GM23248 (cell line): ENCODE measurements around the gene SEMA4D. TPM values are rescaled to one million over a fixed set of nuclear protein-coding genes. Genes with fewer than 3 reads are reported as not detected.

Experiments used
- DNase-seq: peaks from one replicate; pipeline ENCODE4 v3.0.0-alpha.2; 2015
- H2AFZ ChIP-seq: fragments of 200-600 bp; sonication (generic); 2 replicates; pipeline ENCODE4 v1.6.1; 2016; ENCODE audit warnings: antibody characterized with exemption
- H3F3A ChIP-seq: fragments of 200-600 bp; sonication (generic); 2 replicates; pipeline ENCODE4 v1.6.1; 2016; ENCODE audit warnings: mild to moderate bottlenecking, antibody characterized with exemption, mixed run types; ENCODE audit not compliant: insufficient read depth
- H3K27ac ChIP-seq: fragments of 200-600 bp; sonication (generic); 2 replicates; pipeline ENCODE4 v1.5.1; 2016; ENCODE audit warnings: mild to moderate bottlenecking
- H3K27me3 ChIP-seq: fragments of 200-600 bp; sonication (generic); replicated peaks from 2 replicates; pipeline ENCODE4 v1.6.1; 2016; ENCODE audit warnings: mild to moderate bottlenecking; ENCODE audit not compliant: insufficient read depth
- H3K36me3 ChIP-seq: fragments of 200-600 bp; sonication (generic); 2 replicates; pipeline ENCODE4 v1.6.1; 2016; ENCODE audit warnings: low read depth, mild to moderate bottlenecking
- H3K4me1 ChIP-seq: fragments of 200-600 bp; sonication (generic); 2 replicates; pipeline ENCODE4 v1.6.1; 2016; ENCODE audit warnings: mild to moderate bottlenecking; ENCODE audit not compliant: insufficient read depth
- H3K4me2 ChIP-seq: fragments of 200-600 bp; sonication (generic); one replicate; pipeline ENCODE4 v1.6.1; 2016; ENCODE audit warnings: mild to moderate bottlenecking; ENCODE audit not compliant: unreplicated experiment
- H3K4me3 ChIP-seq: fragments of 200-600 bp; sonication (generic); 2 replicates; pipeline ENCODE4 v1.5.1; 2016; ENCODE audit warnings: mild to moderate bottlenecking
- H3K79me2 ChIP-seq: fragments of 200-600 bp; sonication (generic); 2 replicates; pipeline ENCODE4 v1.6.1; 2016; ENCODE audit warnings: mild to moderate bottlenecking; ENCODE audit not compliant: insufficient read depth
- H3K9ac ChIP-seq: fragments of 200-600 bp; sonication (generic); 2 replicates; pipeline ENCODE4 v1.6.1; 2016; ENCODE audit warnings: mild to moderate bottlenecking
- H3K9me2 ChIP-seq: fragments of 200-600 bp; sonication (generic); 2 replicates; pipeline ENCODE4 v1.6.1; 2016; ENCODE audit warnings: mixed run types, mild to moderate bottlenecking, moderate library complexity; ENCODE audit not compliant: insufficient read depth
- H3K9me3 ChIP-seq: fragments of 200-600 bp; sonication (generic); one replicate; pipeline ENCODE4 v1.6.1; 2017; ENCODE audit warnings: low read depth
- H4K20me1 ChIP-seq: fragments of 200-600 bp; sonication (generic); 2 replicates; pipeline ENCODE4 v1.6.0; 2016; ENCODE audit not compliant: insufficient read depth
- EZH2 ChIP-seq: fragments of 200-600 bp; sonication (generic); IDR thresholded peaks from 2 replicates; pipeline ENCODE4 v1.6.1; 2018; ENCODE audit warnings: antibody characterized with exemption, mild to moderate bottlenecking; ENCODE audit not compliant: insufficient read depth, poor library complexity, severe bottlenecking
- EZH2phosphoT487 ChIP-seq: fragments of 200-600 bp; sonication (generic); IDR thresholded peaks from 2 replicates; pipeline ENCODE4 v1.6.1; 2018; ENCODE audit warnings: antibody characterized with exemption, moderate library complexity, mild to moderate bottlenecking, low read depth; ENCODE audit not compliant: insufficient read depth
- WGBS, 2 experiments: methylation state at CpG; one replicate each; pipeline ENCODE4 v1.1.6; 2015 to 2017; ENCODE audit warnings: low lambda C conversion rate in 2 of 2, low coverage in 1 of 2; ENCODE audit errors: missing lambda C conversion rate in 2 of 2; 5-methylcytosine and 5-hydroxymethylcytosine counted together
- in situ Hi-C: fragments of 300-500 bp; cut with MboI; formaldehyde crosslinking; loops from 2 replicates; pipeline ENCODE4 v1.15.0; 2020
- polyA plus RNA-seq: library from polyadenylated mRNA; unstranded; fragments of >200 nt; fragmentation: Nextera tagmentation; extraction: Ambion mirVana; gene quantifications from 2 replicates; pipeline ENCODE4 v1.2.1, GENCODE V29; 2016
- total RNA-seq: library from RNA; depleted of rRNA; stranded (reverse); fragments of >200 nt; shearing (Covaris generic); gene quantifications from 2 replicates; pipeline ENCODE4 v1.2.3, GENCODE V29; 2014

The SEMA4D gene
- total and polyA plus RNA-seq, 2 experiments from 2014 or later: 0.11 TPM

DNA sequence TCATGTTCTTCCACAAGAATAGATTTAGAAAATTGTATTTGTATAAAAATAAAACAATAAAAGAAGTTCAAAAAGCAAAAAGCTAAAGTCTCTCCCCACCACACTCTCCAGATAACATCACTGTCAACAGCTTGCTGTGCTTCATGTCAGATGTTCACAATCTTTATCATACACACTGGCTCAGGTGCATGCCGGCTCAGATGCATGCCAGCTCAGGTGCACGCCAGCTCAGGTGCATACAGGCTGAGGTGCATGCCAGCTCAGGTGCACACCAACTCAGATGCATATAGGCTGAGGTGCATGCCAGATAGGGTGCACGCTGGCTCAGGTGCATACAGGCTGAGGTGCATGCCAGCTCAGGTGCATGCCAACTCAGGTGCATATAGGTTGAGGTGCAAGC is 26.5 kb downstream of the SEMA4D start:
- no peaks in the 10 kb centered on the region for H3K79me2 ChIP-seq
- H3K4me3 ChIP-seq: no peak overlapping the region
- DNase-seq: no peak
- no peak overlapping the region for H3K4me2 ChIP-seq
- H3K9ac ChIP-seq: no peak overlapping the region
- H4K20me1 ChIP-seq: no peaks in the 10 kb centered on the region
- TF ChIP-seq EZH2phosphoT487: no peak
- TF ChIP-seq EZH2: no peak
- no peaks in the 10 kb centered on the region for H3K9me2 ChIP-seq
- H3K27ac ChIP-seq: no peak overlapping the region
- H3K4me1 ChIP-seq: no peaks in the 10 kb centered on the region; the same call in 1 of the 2 replicates
- in situ Hi-C loops: no loop called here
- no peaks in the 10 kb centered on the region for H3K36me3 ChIP-seq
- peaks cover 7% of the 10 kb centered on the region for H3K27me3 ChIP-seq
- H3F3A ChIP-seq: no peaks in the 10 kb centered on the region
- WGBS, 2 experiments: 73 to 79% methylated on average over 3 of the region's 3 CpGs
- H3K9me3 ChIP-seq: no peaks in the 10 kb centered on the region
- H2AFZ ChIP-seq: no peak overlapping the region

DNA sequence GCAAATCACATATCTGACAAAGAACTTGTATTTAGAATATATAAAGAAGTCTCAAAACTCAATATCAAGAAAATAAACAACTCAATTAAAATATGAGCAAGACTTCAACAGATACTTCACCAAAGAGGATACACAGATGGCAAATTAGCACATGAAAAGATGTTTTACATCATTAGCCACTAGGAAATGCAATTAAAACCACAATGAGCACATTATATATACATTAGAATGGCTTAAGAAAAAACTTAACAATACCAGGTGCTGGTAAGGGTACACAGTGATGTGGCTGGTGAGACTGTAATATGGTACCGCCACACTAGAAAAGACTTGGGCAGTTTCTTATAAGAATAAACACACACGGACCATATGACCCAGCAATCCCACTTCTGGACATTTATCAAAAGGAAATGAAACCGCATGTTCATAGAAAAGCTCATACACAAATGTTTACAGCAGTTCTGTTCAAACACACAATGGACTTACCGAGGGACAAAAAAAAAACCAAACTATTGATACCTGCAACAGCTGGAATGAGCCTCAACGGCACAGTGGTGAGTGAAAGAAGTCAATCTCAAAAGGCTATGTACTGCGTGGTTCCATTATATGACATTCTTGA is 27.6 kb downstream of the SEMA4D start:
- Histone ChIP-seq H3K9me3 (no peaks in the 10 kb centered on the region), H4K20me1 (no peaks in the 10 kb centered on the region), H2AFZ (no peak overlapping the region), H3F3A (no peaks in the 10 kb centered on the region), H3K36me3 (no peaks in the 10 kb centered on the region), H3K4me2 (no peak overlapping the region), H3K9me2 (no peaks in the 10 kb centered on the region), H3K27me3 (peaks cover 7% of the 10 kb centered on the region), H3K4me1 (no peaks in the 10 kb centered on the region; the same call in 1 of the 2 replicates), H3K27ac (no peak overlapping the region), H3K4me3 (no peak overlapping the region), H3K9ac (no peak overlapping the region), H3K79me2 (no peaks in the 10 kb centered on the region)
- DNase-seq: no peak
- in situ Hi-C loops: no loop called here
- WGBS, 2 experiments: 73 to 78% methylated on average over 6 of the region's 6 CpGs
- TF ChIP-seq EZH2 (no peak), EZH2phosphoT487 (no peak)

DNA sequence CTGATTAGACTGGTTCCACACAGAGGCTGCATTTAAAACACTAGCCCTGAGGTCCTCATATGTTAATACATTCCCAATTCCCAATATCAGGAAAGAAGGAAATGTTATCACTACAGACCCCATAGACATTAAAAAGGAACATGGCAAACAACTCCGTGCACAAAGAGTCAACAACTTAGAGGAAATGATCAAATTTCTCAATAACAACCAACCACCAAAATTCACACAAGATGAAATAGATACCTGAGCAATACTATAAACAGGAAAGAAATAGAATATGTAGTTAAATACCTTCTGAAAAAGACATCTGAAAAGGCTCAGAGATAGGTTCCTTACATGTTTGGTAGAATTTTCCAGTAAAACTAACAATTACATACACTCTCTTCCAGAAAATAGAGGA is 28.9 kb downstream of the SEMA4D start:
- TF ChIP-seq EZH2phosphoT487 (no peak), EZH2 (no peak)
- no peak overlapping the region for H2AFZ ChIP-seq
- in situ Hi-C loops: no loop called here

DNA sequence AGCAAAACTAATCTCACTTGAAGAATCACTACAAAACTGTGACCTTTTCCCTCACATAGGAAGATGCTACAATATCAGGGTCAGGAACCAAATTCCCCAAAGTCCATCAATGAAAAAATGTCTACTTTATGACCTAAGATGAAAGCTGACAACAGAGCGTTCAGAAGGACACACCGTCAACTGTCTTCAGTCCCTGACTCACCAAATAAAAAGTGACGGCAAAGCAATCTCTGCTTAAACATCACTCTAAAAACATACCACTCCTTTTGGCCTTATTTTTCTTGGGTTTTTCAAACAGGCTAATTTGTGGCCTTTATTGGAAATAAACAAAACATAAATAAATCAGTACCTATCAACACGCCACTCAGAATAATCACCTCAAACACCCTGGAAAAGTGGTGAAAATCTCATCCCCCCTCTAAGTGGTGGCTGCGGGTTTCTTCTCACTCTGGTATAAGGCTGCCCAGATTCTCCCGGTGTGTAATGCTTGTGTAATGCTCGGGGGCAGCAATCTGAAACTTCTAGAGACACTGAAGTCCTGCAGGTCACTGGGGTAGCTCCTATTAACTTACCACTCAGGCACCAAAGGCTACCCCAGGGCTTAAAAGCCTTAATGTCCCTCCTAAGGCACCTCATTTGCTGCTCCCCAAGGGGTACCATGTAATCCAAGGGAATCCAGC is 29.5 kb downstream of the SEMA4D start:
- Histone ChIP-seq H3K9ac (no peak overlapping the region), H3F3A (no peaks in the 10 kb centered on the region), H3K9me2 (no peaks in the 10 kb centered on the region), H3K4me2 (no peak overlapping the region), H3K4me3 (no peak overlapping the region), H3K79me2 (no peaks in the 10 kb centered on the region), H3K27me3 (peaks cover 7% of the 10 kb centered on the region), H3K27ac (no peak overlapping the region), H3K9me3 (no peaks in the 10 kb centered on the region), H4K20me1 (no peaks in the 10 kb centered on the region), H3K4me1 (no peaks in the 10 kb centered on the region), H2AFZ (no peak overlapping the region), H3K36me3 (no peaks in the 10 kb centered on the region)
- WGBS, 2 experiments: 79 to 84% methylated on average over 7 of the region's 7 CpGs
- DNase-seq: no peak
- no peak for TF ChIP-seq EZH2phosphoT487
- no peak for TF ChIP-seq EZH2
- in situ Hi-C loops: no loop called here

More for the DNA sequence above, 28.9 kb downstream of the SEMA4D start:
- Histone ChIP-seq H3K9ac (no peak overlapping the region), H3K79me2 (no peaks in the 10 kb centered on the region), H3F3A (no peaks in the 10 kb centered on the region), H4K20me1 (no peaks in the 10 kb centered on the region), H3K4me1 (no peaks in the 10 kb centered on the region; the same call in 1 of the 2 replicates), H3K27me3 (peaks cover 7% of the 10 kb centered on the region), H3K27ac (no peak overlapping the region), H3K4me2 (no peak overlapping the region), H3K9me3 (no peaks in the 10 kb centered on the region), H3K9me2 (no peaks in the 10 kb centered on the region), H3K36me3 (no peaks in the 10 kb centered on the region), H3K4me3 (no peak overlapping the region)
- WGBS, 2 experiments: 81 to 85% methylated on average over 1 of the region's 1 CpG
- no peak for DNase-seq

DNA sequence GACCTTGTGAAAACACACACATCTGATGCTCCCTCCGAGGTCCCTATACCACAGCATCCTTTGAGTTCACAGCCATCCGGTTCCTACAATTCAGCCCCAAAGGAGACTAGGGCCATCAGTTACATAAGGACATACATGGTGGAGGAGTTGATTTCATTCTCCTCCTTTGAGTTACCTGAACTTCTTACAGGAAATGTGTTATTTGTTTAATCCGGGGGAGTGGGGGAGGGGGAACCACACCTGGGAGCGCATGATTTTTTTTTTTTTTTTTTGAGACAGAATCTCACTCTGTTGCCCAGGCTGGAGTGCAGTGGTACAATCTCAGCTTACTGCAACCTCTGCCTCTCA is 30.7 kb downstream of the SEMA4D start:
- Histone ChIP-seq H3K9ac (no peak overlapping the region), H3F3A (no peaks in the 10 kb centered on the region), H3K79me2 (no peaks in the 10 kb centered on the region), H3K36me3 (no peaks in the 10 kb centered on the region), H3K27me3 (peaks cover 7% of the 10 kb centered on the region), H2AFZ (no peak overlapping the region), H3K27ac (no peak overlapping the region), H3K9me3 (no peaks in the 10 kb centered on the region), H3K4me1 (no peaks in the 10 kb centered on the region), H3K4me2 (no peak overlapping the region), H4K20me1 (no peaks in the 10 kb centered on the region), H3K9me2 (no peaks in the 10 kb centered on the region), H3K4me3 (no peak overlapping the region)
- in situ Hi-C loops: no loop called here
- 73 to 74% methylated on average over 4 of the region's 4 CpGs for WGBS, 2 experiments
- TF ChIP-seq EZH2phosphoT487 (no peak), EZH2 (no peak)
- no peak for DNase-seq
